ENCODE results near the gene CFAP74. TPM values are rescaled to one million over a fixed set of nuclear protein-coding genes. Genes with fewer than 3 reads are reported as not detected.
A peak's percentile ranks its signal among the peaks of the same experiment; 100 is the strongest.

Gene CFAP74
- total RNA-seq, 1 donor from 2014 or later: 0.35 TPM

- DNase-seq (peak; percentile 64), ATAC-seq (no peak)
- intact Hi-C loops (cut with DNase I): no loop called here
- Histone ChIP-seq H3K36me3 (no peaks in the 10 kb centered on the region), H3K9me3 (no peaks in the 10 kb centered on the region), H3K27ac (no peak overlapping the region), H3K4me1 (peaks cover 9% of the 10 kb centered on the region), H3K4me3 (no peak overlapping the region), H3K27me3 (no peaks in the 10 kb centered on the region)
- no peak for TF ChIP-seq CTCF (IDR thresholded peaks at IDR 0.05)
These were observed 82.1 kb downstream of the CFAP74 start for GRCh38 chr1:1921459-1921862.

DNA sequence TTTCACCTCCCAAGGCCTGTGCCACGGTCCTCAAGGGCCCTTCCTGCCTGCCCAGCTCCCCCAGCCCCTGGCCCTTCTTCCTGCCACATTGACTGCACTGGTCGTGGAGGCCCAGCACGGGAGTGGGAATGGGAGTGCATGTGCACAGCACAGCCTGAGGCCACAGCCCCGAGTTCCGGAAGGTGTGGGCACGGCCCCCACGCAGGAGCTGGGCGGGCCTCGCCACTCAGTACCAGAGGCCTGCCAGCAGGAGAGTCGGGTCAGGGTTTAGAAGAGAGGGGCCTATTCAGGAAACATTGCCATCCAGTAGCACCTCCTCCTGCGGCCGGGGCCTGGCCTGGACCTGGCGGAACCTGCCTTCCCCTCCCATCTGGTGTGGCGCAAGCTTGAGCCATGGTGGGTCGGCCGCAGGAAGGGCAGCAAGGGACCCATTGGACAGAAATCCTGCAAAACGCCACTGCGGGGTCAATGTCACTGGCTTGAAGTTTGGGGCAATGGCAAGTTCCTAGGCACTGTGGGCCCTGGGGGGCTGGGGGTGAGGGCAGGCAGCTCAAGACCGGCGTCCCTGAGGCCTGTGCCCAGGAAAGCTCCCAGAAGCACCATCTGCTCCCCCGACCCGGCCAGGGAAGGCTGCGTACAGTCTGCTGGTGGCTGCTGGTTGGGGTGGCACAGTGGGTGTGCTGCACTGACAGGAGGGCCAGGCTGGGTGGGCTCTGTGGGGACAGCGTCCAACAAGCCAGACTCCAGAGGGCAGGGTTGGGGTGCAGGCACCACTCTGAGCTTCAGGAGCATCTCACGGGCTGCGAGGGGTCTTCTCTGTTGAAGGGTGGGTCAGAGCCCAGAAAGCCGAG is 82.8 kb downstream of the CFAP74 start:
- intact Hi-C loops (cut with DNase I): no loop called here
- Histone ChIP-seq H3K27me3 (no peaks in the 10 kb centered on the region), H3K4me3 (no peak overlapping the region), H3K9me3 (no peaks in the 10 kb centered on the region), H3K27ac (no peak overlapping the region), H3K36me3 (no peaks in the 10 kb centered on the region), H3K4me1 (peaks cover 9% of the 10 kb centered on the region)
- ATAC-seq (no peak), DNase-seq (peak; percentile 72)
- TF ChIP-seq CTCF (IDR thresholded peaks at IDR 0.05): no peak

DNA sequence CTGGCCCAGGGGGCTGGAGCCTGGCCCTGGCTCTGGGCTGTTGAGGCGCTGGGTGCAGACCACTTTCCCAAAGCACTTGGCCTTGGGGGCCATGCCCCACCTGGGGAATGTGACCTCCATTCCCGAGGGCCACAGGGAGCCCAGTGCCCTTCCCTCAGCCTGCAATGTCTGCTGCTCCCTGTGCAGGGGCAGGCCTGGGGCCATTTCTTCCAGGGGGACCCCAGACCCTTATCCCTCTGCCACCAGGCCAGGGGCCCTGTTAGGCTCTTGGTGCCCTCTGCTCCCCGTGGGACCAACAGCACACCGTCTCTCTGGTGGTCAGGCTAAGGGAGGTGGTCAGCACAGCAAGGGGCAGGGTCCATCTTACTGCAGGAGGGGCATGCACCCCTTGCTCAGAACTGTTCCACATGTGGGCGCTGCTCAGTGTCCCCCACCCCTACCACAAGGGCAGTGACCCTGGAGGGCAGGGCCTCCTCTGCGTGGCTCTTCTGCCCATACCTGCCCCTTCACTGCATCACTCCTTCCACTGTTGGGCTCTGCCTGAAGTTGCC is 83.5 kb downstream of the CFAP74 start:
- no peak for DNase-seq
- ATAC-seq: no peak
- H3K4me1 ChIP-seq: peaks cover 9% of the 10 kb centered on the region
- peak overlapping the region; percentile 56 for H3K4me3 ChIP-seq
- H3K27me3 ChIP-seq: no peaks in the 10 kb centered on the region
- TF ChIP-seq CTCF (IDR thresholded peaks at IDR 0.05): no peak
- H3K27ac ChIP-seq: peak overlapping the region; percentile 14
- intact Hi-C loops (cut with DNase I): no loop called here
- no peaks in the 10 kb centered on the region for H3K9me3 ChIP-seq
- H3K36me3 ChIP-seq: no peaks in the 10 kb centered on the region

DNA sequence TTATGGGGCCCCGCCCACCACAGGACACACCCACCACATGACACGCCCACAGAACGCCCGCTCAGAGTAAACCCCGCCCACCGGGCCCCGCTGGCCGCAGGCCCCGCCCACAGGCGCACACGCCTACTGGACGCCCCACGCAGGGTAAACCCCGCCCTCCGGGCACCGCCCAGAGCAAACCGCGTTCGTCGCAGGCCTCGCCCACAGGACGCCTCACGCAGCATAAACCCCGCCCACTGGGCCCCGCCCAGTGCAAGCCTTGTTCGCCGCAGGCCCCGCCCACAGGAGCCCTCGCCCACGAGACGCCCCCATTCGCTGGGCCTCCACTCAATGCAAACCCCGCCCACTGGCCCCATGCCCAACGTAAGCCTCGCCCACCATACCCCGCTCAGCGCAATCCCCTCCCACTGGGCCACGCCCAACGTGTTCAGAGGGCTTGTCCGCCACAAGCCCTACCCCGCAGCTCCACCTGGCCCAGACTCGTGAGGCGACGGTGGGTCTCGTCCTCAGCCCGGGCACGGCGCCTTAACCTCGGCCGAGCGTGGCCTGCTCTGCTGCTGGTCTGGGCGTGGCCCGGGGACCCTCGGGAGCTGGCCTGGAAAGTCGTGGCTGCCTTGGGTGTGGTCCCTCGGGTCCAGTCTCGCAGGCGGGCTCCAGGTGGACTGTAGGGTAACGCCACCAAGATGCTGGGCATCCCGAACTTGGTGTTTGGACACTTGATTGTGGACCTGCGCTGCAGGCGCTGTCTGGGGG is 84.1 kb downstream of the CFAP74 start:
- Histone ChIP-seq H3K36me3 (no peaks in the 10 kb centered on the region), H3K4me3 (peak overlapping the region; percentile 56), H3K27me3 (no peaks in the 10 kb centered on the region), H3K4me1 (peaks cover 9% of the 10 kb centered on the region), H3K27ac (peak overlapping the region; percentile 14), H3K9me3 (no peaks in the 10 kb centered on the region)
- intact Hi-C loops (cut with DNase I): no loop called here
- no peak for TF ChIP-seq CTCF (IDR thresholded peaks at IDR 0.05)
- peak; percentile 100 for DNase-seq
- peak; percentile 91 for ATAC-seq

DNA sequence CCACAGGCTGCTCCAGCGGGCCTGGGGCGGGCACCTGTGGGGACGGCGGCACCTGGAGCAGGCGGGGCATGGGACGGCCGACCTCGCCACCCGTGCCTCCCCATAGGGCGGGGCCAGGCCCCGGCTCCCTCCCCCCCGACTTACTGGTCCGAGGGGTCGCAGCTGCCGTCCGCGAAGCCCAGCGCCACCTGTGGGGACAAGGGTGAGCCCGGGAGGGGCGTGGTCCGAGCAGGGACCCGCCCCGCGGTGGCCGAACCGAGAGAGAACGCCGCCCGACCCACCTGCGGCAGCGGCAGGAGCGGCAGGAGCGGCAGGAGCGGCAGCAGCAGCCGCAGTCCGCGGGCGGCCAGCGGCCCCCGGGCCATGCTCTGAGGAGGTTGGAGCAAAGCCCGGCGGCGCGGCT is 84.7 kb downstream of the CFAP74 start, which contains the start of gene TMEM52:
TMEM52 (minus strand) TSS at position 379 of the 403 bp plus-strand sequence; CDS start at position 365, 14 bp downstream.
- intact Hi-C loops (cut with DNase I): no loop called here
- no peak for ATAC-seq
- H3K4me3 ChIP-seq: peak within 1 kb of the TSS; percentile 56

More for the DNA sequence above, 84.7 kb downstream of the CFAP74 start, which contains the start of gene TMEM52:
- no peak for DNase-seq
- Histone ChIP-seq H3K4me1 (peaks cover 9% of the 10 kb centered on the region), H3K27me3 (no peaks in the 10 kb centered on the region), H3K27ac (peak within 1 kb of the TSS; percentile 14), H3K9me3 (no peaks in the 10 kb centered on the region), H3K36me3 (no peaks in the 10 kb centered on the region)
- no peak for TF ChIP-seq CTCF (IDR thresholded peaks at IDR 0.05)
